HuH-7 (cell line): ENCODE measurements around the gene ENTPD2.
"Not testable (repeated sequence)": the region's sequence is repeated elsewhere in the genome, so short reads cannot be mapped to it uniquely, and the experiment has no call there.

Experiments used
- DNase-seq: peaks from one replicate; pipeline ENCODE4 v3.0.0; 2011; ENCODE audit warnings: low spot score

ENTPD2 gene

DNA sequence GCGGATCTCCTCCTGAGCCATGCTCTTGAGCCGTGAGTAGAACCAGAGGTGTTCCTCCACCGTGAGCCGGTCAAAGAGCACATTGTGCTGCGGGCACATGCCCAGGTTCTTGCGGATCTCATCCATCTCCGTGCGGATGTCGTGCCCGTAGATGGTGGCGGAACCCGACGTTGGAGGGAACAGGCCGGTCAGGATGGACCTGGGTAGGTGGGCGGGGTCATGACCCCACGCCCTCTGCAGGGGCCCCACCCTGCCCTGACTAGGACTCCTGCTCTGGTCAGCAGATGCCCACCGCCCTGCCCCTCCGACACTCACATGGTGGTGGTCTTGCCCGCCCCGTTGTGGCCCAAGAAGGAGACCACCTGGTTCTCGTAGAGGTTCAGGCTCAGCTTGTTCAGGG is 37.9 kb downstream of the ENTPD2 start:
- DNase-seq, result no peak

- DNase-seq, result no peak
These were observed 38.3 kb downstream of the ENTPD2 start for GRCh38 chr9:137015540-137015930.

GRCh38 chr9:137014776-137015539 is 38.9 kb downstream of the ENTPD2 start:
- DNase-seq, result no peak

GRCh38 chr9:137014166-137014565 is 39.7 kb downstream of the ENTPD2 start:
- DNase-seq, result no peak

DNA sequence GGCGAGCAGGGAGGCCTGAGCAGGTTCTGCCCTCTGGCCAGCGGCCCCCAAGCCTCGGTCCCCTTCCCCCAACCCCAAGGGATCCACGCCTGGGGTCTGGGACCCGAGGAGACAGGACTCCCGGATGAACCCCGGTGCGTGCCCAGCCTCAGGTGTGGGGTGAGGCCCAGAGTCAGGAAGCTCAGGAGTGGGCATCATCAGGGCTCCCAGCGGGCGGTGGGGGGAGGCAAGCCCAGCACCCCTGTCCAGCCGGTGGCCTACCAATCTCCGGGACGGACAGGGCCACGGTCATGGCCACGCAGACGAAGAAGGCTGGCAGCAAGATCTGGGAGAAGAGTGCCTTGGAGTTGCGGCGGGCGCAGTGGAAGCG is 40.3 kb downstream of the ENTPD2 start:
- no peak for DNase-seq

DNA sequence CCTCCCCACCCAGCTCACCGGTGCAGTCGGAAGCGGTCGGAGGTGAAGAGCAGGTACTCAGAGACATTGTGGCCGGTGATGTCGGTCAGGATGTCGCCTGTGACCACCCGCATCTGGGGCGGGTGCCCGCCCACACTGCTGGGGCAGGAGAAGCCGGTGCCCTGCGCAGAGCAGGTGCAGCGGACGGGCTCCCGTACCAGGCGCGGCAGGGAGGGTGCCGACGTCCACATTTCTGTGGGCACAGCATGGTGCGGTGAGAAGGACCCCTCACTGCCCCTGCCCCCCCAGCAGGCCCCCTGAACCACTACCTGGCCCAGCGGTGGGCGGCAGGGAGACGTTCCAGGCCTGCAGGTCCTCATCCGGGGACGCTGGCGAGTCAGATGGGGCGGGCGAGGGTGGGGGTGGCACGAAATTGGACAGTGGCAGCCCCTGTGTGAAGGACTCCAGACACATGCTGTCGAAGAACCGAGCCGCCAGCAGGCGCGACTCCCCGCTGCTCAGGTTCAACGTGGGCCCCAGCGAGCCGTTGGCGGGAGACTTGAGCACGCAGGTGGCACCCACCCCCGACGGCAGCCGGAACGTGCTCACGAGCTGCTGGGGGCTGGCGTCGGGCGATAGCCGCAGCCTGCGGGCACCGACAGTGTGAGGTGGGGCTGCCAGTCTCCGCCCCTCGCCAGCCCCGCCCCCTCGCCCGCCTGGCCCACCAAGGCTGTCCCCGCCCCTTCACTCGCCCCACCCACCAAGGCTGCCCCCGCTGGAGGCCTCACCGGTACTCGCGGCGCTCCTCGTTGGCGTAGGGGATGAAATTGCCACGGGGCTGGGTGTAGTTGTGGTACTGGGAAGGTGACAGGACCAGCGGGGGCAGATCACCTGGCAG is 40.9 kb downstream of the ENTPD2 start:
- DNase-seq, result no peak

- no peak for DNase-seq
These were observed 41.8 kb downstream of the ENTPD2 start for GRCh38 chr9:137011907-137012675.

DNA sequence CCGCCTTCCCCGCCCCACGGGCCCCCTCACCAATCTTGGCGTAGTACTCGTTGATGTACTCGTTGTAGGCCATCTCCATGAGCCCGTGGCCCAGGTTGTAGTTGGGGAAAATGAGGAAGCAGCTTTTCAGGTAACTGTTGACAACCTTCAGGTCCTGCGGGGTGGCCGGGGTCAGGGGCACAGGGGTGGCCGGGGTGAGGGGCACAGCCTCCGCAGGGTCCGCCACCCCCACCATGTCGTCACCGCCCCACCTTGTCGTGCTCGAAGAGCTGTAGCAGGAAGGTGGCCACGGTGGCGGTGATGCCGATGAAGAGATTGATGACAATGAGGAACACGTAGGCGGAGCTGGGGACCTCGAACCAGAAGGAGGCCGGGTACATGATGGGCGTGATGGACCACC is 42.7 kb downstream of the ENTPD2 start:
- DNase-seq, result no peak

- DNase-seq, result no peak
These were observed 43.7 kb downstream of the ENTPD2 start for GRCh38 chr9:137009938-137010732.

- no peak for DNase-seq
These were observed 44.6 kb downstream of the ENTPD2 start for GRCh38 chr9:137009217-137009616.

GRCh38 chr9:137008312-137008711 is 45.5 kb downstream of the ENTPD2 start:
- DNase-seq, result no peak

DNA sequence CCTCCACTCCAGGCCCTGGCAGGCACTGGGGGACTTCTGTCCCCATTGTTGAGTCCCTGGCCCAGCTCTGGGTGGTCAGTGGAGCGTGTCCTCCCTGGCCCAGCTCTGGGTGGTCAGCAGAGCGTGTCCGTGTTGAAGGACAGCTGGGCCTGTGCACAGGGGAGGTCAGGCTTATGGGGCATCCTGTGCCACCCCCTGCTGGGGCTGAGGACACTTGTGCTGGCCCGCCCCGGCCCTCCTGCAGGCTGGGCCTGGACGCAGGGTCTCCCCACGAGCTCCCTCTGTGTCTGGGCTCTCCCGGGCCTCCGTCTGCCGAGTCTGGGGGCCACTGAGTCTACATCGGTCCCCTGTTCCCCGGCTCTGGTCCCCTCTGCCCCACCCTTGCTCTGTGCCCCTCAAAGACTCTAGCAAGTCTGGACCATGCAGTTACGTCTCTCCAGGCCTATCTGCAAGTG is 46.0 kb downstream of the ENTPD2 start:
- DNase-seq, result no peak

DNA sequence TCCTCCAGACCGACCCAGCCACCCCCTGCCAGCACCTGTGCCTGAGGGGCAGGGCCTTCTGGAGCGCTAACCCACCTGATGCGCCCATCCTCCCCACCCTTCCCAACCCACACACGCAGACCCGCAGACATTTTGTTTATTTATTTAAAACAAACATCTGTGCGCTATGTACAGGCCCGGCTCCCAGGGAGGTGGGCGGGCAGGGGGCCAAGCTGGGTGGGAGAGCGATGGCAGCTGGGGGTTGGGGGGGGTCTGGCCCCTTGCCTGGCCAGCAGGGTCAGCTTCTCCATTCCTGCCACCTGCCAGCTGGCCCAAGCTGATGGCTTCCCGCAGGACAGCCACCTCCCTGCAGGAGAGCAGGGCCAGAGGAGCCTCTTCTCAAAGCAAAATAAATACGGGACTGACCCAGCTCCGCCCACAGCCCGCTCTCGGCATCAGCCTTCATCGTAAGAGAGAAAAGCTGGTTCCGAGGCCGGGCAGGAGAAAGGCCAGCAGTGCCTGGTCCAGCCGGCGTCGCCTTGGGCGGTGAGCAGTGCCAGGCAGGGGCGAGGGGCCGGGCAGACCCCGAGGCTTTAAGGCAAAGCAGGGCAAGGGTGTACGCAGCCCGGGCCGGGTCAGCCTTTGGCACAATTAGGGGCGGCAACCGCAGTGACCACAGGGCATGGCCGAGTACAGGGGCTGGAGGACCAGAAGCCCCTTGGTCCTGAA is 46.6 kb downstream of the ENTPD2 start:
- DNase-seq, result no peak

DNA sequence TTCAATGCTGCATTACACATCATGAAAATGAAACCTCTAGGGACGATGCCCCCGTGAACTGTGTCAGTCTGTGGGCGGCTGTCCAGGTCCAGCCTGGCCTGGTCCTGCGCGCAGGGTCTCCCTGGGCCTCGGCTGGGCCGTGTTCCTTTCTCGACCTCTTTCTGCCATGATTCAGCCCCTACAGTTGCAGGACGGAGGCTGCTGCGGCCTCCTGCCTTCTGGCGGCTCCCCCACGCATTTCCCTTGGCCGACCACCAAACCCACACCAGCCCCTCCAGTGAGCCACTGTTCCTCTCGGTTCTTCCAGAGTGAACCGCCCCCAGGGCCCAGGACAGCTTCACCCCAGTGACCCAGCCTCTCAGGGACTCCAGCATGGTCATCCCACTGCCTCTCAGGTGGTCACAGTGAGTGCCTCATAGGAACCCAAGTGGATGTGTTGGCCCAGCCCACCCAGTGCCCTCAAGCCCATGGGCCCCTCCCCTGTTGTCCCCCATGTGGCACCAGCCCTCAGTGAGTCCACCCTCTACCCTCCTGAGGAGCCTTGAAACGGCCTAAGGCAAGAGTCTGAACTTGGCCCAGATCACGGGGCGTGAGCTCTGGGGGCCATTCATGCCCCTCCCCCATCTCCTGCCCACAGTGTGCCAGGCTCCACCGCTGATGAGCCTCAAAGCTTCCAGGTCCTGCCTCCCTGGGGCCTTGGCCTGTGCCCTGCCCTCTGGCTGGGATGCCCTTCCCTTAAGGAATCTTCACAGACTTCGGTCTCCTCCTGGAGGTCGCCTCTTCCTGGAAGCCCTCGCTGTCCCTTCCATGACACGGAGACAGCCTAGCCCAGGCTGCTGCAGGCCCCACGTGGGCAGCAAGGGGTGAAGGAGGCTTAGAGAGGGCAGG is 47.5 kb downstream of the ENTPD2 start:
- DNase-seq, result no peak

- not testable (repeated sequence) for DNase-seq
These were observed 49.6 kb downstream of the ENTPD2 start for GRCh38 chr9:137004285-137004684.

DNA sequence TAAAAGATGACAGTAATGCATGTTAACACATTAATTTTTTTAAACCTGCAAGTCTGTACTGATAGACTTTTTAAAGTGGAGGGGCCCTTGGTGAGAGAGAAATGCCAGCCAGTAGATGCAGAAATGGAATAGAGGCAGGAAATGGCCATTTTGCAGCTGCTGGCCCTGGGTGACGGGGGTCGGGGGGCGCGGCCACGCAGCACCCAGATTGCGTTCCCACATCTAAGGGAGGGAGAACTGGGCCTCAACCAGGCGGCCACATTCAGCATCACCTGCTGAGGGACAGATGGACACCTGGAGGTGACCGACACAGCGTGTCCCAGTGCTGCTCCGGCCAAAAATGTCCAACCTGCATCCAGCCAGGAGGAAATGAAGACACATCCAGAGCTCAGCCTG is 51.2 kb downstream of the ENTPD2 start:
- DNase-seq, result no peak

GRCh38 chr9:137001857-137002645 is 51.8 kb downstream of the ENTPD2 start:
- DNase-seq, result no peak

GRCh38 chr9:137000177-137000930 is 53.5 kb downstream of the ENTPD2 start:
- DNase-seq, result no peak
